Measurements from ENCODE around the gene ATP6V0A1.

DNA sequence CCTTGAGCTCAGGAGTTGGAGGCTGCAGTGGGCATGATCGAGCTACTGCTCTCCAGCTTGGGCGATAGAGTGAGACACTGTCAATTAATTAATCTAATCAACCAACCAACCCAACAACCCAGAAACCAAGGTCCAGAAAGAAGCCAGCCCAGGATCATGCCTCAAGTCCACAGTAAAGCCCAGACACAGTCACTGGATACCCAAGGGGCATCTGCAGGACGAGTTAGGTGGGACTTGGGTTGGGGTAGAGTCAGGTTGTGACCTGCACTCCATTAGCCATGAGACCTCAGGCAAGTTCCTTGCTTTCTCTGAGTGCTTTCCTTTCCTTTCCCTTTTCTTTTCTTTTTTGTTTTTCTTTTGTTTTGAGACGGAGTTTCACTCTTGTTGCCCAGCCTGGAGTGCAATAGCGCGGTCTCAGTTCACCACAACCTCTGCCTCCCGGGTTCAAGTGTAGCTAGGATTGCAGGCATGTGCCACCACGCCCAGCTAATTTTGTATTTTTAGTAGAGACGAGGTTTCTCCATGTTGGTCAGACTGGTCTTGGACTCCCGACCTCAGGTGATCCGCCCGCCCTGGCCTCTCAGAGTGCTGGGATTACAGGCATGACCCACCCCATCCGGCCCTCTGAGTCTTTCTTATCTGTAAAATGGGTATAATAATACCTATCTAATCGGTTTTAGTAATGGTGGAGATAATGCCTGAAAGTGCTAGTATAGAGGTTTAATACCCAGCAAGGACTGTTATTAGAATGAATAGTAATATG, 90.5 kb downstream of the ATP6V0A1 start:
- TF ChIP-seq, protein P1, sequence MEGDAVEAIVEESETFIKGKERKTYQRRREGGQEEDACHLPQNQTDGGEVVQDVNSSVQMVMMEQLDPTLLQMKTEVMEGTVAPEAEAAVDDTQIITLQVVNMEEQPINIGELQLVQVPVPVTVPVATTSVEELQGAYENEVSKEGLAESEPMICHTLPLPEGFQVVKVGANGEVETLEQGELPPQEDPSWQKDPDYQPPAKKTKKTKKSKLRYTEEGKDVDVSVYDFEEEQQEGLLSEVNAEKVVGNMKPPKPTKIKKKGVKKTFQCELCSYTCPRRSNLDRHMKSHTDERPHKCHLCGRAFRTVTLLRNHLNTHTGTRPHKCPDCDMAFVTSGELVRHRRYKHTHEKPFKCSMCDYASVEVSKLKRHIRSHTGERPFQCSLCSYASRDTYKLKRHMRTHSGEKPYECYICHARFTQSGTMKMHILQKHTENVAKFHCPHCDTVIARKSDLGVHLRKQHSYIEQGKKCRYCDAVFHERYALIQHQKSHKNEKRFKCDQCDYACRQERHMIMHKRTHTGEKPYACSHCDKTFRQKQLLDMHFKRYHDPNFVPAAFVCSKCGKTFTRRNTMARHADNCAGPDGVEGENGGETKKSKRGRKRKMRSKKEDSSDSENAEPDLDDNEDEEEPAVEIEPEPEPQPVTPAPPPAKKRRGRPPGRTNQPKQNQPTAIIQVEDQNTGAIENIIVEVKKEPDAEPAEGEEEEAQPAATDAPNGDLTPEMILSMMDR (IDR thresholded peaks at IDR 0.05), result no peak
- TF ChIP-seq POLR2AphosphoS5 (IDR thresholded peaks at IDR 0.05; ENCODE audit: low read depth, low read length), result no peak
- TF ChIP-seq SIN3A (IDR thresholded peaks at IDR 0.05; ENCODE audit: borderline replicate concordance, insufficient read depth, low read depth, low read length), result no peak
- TF ChIP-seq, protein P2, sequence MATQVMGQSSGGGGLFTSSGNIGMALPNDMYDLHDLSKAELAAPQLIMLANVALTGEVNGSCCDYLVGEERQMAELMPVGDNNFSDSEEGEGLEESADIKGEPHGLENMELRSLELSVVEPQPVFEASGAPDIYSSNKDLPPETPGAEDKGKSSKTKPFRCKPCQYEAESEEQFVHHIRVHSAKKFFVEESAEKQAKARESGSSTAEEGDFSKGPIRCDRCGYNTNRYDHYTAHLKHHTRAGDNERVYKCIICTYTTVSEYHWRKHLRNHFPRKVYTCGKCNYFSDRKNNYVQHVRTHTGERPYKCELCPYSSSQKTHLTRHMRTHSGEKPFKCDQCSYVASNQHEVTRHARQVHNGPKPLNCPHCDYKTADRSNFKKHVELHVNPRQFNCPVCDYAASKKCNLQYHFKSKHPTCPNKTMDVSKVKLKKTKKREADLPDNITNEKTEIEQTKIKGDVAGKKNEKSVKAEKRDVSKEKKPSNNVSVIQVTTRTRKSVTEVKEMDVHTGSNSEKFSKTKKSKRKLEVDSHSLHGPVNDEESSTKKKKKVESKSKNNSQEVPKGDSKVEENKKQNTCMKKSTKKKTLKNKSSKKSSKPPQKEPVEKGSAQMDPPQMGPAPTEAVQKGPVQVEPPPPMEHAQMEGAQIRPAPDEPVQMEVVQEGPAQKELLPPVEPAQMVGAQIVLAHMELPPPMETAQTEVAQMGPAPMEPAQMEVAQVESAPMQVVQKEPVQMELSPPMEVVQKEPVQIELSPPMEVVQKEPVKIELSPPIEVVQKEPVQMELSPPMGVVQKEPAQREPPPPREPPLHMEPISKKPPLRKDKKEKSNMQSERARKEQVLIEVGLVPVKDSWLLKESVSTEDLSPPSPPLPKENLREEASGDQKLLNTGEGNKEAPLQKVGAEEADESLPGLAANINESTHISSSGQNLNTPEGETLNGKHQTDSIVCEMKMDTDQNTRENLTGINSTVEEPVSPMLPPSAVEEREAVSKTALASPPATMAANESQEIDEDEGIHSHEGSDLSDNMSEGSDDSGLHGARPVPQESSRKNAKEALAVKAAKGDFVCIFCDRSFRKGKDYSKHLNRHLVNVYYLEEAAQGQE (IDR thresholded peaks at IDR 0.05; ENCODE audit: insufficient read depth in 1 of 2, low read depth in 2 of 2, low read length in 1 of 2), result no peak
- no peak for TF ChIP-seq TCF7L2 (IDR thresholded peaks at IDR 0.05; ENCODE audit: low read depth, low read length)

All from Panc1 (cell line).